HG02973 (cell line): Measurements from ENCODE around the gene PAM.
"Not testable (repeated sequence)": the region's sequence is repeated elsewhere in the genome, so short reads cannot be mapped to it uniquely, and the experiment has no call there.

Experiments used
- ATAC-seq: cut with Tn5 transposase; IDR thresholded peaks from one replicate; pipeline ENCODE4 v1.9.1; 2021; ENCODE audit warnings: moderate library complexity; ENCODE audit not compliant: unreplicated experiment

PAM gene

DNA sequence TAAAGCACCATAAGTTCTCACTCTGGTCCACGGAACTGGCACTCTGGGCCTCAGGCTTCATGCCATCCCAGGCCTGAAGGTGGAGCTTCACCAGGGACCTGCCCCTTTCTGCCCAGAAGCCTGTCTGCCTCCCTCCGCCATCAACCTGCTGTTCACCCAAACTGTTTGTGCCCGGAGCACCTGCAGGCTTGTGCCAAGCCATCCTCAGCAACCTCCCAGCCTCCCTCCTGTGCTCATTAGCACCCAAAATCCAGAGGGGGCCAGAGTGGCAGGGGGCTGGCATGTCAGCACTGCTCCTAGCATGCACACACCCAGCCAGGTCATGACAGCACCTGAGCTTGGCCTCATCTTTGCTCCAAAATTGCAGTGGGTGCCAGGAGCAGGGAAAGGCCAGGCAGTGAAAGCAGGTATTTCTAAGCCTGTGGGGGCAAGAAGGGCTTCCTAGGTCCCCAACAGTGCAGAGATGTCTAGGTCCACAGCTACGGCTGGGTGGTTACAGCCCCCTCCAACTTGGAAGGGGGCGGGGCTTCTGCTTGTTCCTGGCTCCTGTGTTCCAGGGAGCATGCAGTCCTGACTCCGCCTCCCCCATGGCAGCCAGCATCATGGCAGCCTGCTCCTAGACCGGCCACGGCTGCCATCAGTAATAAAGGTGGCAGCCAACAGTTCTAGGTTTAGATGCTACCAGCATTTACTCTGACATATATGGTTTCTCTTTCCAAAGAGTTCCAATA, 279.7 kb downstream of the PAM start:
- ATAC-seq, result no peak

DNA sequence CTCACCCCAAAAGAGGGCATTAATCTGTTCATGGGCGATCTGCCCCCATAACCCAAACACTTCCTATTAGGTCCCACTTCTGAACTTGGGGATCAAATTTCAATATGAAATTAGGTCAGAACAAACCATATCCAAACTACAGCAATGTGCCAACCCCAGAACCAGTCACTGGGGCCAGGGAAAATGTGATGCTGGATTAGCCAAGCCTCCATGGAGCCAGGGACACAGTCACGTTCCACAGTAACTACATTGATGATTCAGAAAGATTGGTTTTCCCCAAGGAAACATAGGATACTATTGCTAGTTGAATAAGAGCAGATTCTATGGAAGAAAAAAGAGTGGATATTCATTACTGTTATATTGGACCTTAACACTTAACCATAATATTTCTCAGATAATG, 280.6 kb downstream of the PAM start:
- ATAC-seq, result no peak

DNA sequence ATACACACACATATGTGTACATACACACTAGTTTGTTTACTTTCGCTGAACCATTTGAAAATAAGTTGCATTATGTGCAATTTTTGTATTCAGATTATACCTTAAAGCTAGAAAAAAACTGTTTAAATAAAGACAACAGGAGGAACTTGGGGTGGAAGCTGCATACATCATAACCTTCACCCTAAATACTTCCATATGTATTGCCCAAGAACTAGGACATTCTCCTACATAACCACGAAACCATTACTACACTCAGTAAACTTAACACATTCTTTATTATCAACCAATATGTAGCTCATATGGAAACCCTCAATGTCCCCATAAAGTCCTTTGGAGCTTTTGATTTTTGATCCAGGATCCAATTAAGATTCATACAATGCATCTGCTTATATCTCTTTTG, 281.5 kb downstream of the PAM start:
- no peak for ATAC-seq

- ATAC-seq, result no peak
Measured at GRCh38 chr5:103037673-103038455, 282.8 kb downstream of the PAM start.

GRCh38 chr5:103041071-103041676, 286.1 kb downstream of the PAM start:
- ATAC-seq, result no peak

GRCh38 chr5:103046706-103047105, 291.6 kb downstream of the PAM start:
- not testable (repeated sequence) for ATAC-seq

GRCh38 chr5:103057208-103058130, 302.4 kb downstream of the PAM start:
- no peak for ATAC-seq

- no peak for ATAC-seq
Measured at GRCh38 chr5:103059525-103059924, 304.4 kb downstream of the PAM start.

DNA sequence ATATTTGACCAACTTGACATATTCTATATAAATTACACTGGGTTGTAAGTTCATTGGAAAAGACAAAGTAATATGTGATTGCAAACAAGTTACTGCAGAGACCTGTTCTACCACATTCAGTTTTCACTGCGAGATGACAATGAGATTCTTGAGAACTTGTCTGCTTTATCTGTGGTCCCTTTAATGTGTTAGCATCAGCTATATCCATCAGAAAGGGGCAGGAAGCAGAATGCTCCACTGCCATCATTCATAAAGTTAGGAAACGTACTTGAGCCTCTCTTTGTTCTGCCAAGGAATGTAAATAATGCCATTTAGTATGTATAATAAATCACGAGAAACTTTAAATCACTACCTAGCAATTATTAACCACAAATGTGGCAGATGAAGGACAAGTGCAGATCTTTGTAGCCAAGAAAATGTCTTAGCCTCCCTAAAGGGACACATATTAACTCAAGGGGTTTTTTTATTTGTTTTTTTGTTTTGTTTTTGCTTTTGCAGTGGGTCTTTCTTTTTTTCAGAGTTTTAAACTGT, 305.4 kb downstream of the PAM start:
- ATAC-seq, result no peak

DNA sequence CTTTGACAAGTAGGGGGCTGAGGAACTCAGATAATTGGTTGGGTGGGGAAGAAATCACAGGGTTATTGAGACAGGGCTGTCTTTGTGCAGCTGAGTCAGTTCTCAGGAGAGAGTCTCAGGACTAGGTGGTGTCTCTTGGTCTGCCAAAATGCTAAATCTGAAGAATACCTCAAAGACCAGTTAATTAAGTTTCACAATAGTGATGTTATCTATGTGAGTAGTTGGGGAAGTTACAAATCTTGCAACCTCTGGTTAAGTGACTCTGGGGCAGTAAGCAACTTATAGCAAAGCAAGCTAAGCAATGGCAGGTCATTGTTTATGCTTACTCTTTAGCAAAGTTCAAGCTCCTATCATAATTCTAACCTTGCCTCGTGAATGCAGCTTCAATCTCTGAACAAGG, 311.2 kb downstream of the PAM start:
- no peak for ATAC-seq

GRCh38 chr5:103073500-103073899, 318.4 kb downstream of the PAM start:
- not testable (repeated sequence) for ATAC-seq

DNA sequence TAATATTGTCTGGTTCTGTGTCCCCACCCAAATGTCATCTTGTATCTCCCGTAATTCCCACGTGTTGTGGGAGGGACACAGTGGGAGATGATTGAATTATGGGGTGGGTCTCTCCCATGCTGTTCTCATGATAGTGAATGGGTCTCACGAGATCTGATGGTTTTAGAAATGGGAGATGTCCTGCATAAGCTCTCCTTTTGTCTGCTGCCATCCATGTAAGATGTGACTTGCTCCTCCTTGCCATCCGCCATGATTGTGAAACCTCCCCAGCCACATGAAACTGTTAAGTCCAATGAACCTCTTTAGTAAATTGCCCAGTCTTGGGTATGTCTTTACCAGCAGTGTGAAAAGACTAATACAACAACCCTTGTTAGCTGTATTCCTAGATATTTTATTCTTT, 320.3 kb downstream of the PAM start:
- no peak for ATAC-seq
